A549 treated with ZK216348 at 1 μM for 4 hours (cell line): ENCODE data around the gene BCR. TPM values are rescaled to one million over a fixed set of nuclear protein-coding genes. Genes with fewer than 3 reads are reported as not detected.

Source experiments
- total RNA-seq: library from RNA; stranded (reverse); fragments of 200-300 nt; extraction: Qiagen RNA extraction; gene quantifications from 5 replicates; pipeline ENCODE4 v1.2.3, GENCODE V29; 2022; ENCODE audit warnings: low read depth

Gene BCR
- 11.4 to 21.2 TPM (median 16.3 TPM) in 5 replicates for total RNA-seq

DNA sequence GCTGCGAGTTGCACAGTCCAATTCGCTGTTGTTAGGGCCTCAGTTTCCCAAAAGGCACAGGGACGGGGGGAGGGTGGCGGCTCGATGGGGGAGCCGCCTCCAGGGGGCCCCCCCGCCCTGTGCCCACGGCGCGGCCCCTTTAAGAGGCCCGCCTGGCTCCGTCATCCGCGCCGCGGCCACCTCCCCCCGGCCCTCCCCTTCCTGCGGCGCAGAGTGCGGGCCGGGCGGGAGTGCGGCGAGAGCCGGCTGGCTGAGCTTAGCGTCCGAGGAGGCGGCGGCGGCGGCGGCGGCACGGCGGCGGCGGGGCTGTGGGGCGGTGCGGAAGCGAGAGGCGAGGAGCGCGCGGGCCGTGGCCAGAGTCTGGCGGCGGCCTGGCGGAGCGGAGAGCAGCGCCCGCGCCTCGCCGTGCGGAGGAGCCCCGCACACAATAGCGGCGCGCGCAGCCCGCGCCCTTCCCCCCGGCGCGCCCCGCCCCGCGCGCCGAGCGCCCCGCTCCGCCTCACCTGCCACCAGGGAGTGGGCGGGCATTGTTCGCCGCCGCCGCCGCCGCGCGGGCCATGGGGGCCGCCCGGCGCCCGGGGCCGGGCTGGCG is at the start of gene BCR:
BCR (plus strand) TSS at position 209 of the 592 bp plus-strand sequence. CDS start 452 bp downstream, outside the sequence.

DNA sequence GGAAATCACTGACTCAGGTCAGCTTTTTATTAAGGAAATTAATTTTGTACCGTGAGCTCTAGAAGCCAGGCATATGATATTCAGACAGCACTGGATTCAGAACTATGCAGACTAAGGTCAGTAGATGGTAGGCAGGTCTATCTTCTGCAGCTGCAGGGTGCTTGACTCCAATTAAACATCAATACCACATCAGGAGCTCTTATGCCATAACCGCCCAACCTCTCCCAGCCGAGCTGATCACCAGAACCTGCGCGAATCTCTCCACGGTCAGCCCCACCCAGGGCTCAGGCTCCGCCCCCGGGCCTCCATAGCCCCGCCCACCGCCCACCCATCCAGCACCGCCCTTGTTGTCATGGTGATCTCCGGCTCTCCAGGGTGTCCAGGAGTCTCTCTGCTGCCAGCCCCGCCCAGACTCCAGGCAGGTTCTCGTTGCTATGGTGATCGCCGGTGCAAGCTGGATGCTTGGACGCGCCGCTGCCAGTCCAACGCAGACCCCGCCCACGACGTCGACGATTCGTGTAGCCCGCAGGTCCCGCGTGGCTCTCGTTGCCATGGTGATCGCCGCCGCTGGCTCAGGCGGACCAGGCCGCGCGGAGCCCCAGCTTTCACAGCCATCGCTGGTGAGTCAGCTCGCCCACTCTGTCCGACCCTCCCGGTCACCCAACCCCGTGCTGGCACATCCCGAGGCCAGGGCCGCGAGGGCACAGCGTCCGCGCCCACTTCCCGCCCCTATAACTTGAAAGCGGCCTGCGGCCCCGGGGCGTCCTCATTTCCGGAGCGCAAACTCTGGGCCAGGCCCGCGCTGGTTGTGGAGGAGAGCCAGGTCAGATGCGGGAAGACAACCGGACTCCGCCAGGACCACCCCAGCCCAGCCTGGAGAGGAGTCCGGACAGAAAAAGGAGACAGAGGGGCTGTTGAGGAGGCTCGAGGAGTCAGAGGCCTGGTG is 35.1 kb upstream of the BCR start, which contains the start of gene RAB36:
RAB36 (plus strand) TSS at position 546 of the 946 bp plus-strand sequence. CDS start 1,140 bp downstream, outside the sequence.

Other genes starting within 250 kb of the BCR start
- gene GNAZ, start 110.0 kb upstream of the BCR start, total RNA-seq = 1.8 to 3.3 TPM (median 2.7 TPM) in 5 replicates
- 0.44 to 2.2 TPM (median 1.4 TPM) in 5 replicates for gene RSPH14, start 38.5 kb upstream of the BCR start, total RNA-seq
- 5.1 to 8.4 TPM (median 7.1 TPM) in 5 replicates for gene RAB36, start 35.0 kb upstream of the BCR start, total RNA-seq